ENCODE measurements around the gene SCUBE3.

GRCh38 chr6:35291491-35291890 lies 77.7 kb downstream of the SCUBE3 start:
- no peak for TF ChIP-seq CTCF (IDR thresholded peaks at IDR 0.05 in 2 of 3, conservative IDR thresholded peaks at IDR 0.05 in 1 of 3; ENCODE audit: insufficient read depth in 2 of 3, low read depth in 1 of 3, low read length in 3 of 3)
- TF ChIP-seq ATF2 (CRISPR knock-in tag; IDR thresholded peaks at IDR 0.05): no peak
- TF ChIP-seq ZBTB1 (CRISPR knock-in tag; IDR thresholded peaks at IDR 0.05; ENCODE audit: borderline replicate concordance, low read depth): no peak
- TF ChIP-seq E2F6 (IDR thresholded peaks at IDR 0.05; ENCODE audit: borderline replicate concordance in 1 of 2, extremely low read depth in 1 of 2, insufficient read depth in 1 of 2, insufficient read length in 1 of 2, low read depth in 1 of 2, low read length in 1 of 2, poor library complexity in 1 of 2, severe bottlenecking in 1 of 2): no peak
- TF ChIP-seq TARDBP (IDR thresholded peaks at IDR 0.05): no peak
- no peak for TF ChIP-seq ZNF384 (IDR thresholded peaks at IDR 0.05; ENCODE audit: low read depth, low read length)
- no peak for TF ChIP-seq POLR2G (IDR thresholded peaks at IDR 0.05; ENCODE audit: low read depth, low read length)
- TF ChIP-seq NR3C1 (CRISPR knock-in tag; IDR thresholded peaks at IDR 0.05): no peak
- no peak for TF ChIP-seq FOXK2 (conservative IDR thresholded peaks at IDR 0.05 in 1 of 2, IDR thresholded peaks at IDR 0.05 in 1 of 2; ENCODE audit: low read depth in 2 of 2)
- no peak for TF ChIP-seq ATF7 (IDR thresholded peaks at IDR 0.05)
- no peak for TF ChIP-seq PHF20 (IDR thresholded peaks at IDR 0.05; ENCODE audit: partially characterized antibody)
- TF ChIP-seq SIX5 (IDR thresholded peaks at IDR 0.05; ENCODE audit: borderline replicate concordance in 1 of 2, insufficient read depth in 1 of 2, low read depth in 1 of 2, low read length in 2 of 2): no peak
